GM12873 (cell line): ENCODE measurements around the gene SLIT3.

Experiments
- TF ChIP-seq, protein P1 (sequence below): IDR thresholded peaks from 2 replicates; pipeline ENCODE4 v1.5.1; 2012; ENCODE audit warnings: low read depth, mild to moderate bottlenecking, moderate library complexity, low read length, control low read depth; ENCODE audit not compliant: insufficient read depth; ENCODE audit errors: missing control alignments

SLIT3 gene

DNA sequence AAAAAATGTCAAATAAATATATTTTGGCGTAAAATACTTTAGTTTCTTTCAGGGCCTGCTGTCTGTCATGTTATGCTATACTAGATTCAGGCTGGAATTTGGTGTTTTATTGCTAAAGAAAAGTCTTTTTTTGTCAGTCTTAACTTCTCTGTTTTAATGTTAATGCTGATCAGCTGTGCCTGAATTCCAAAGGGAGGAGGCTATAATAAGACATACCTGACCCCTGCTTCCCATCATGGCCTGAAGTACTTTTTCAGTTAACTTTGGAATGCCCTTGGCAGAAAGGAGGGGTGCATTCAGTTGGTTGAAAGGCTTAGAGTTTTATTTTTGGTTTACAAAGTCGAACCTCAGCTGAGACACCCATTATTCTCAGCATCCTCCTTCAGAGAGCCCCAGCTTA is 663.7 kb downstream of the SLIT3 start:
- TF ChIP-seq, protein P1, sequence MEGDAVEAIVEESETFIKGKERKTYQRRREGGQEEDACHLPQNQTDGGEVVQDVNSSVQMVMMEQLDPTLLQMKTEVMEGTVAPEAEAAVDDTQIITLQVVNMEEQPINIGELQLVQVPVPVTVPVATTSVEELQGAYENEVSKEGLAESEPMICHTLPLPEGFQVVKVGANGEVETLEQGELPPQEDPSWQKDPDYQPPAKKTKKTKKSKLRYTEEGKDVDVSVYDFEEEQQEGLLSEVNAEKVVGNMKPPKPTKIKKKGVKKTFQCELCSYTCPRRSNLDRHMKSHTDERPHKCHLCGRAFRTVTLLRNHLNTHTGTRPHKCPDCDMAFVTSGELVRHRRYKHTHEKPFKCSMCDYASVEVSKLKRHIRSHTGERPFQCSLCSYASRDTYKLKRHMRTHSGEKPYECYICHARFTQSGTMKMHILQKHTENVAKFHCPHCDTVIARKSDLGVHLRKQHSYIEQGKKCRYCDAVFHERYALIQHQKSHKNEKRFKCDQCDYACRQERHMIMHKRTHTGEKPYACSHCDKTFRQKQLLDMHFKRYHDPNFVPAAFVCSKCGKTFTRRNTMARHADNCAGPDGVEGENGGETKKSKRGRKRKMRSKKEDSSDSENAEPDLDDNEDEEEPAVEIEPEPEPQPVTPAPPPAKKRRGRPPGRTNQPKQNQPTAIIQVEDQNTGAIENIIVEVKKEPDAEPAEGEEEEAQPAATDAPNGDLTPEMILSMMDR = no peak

DNA sequence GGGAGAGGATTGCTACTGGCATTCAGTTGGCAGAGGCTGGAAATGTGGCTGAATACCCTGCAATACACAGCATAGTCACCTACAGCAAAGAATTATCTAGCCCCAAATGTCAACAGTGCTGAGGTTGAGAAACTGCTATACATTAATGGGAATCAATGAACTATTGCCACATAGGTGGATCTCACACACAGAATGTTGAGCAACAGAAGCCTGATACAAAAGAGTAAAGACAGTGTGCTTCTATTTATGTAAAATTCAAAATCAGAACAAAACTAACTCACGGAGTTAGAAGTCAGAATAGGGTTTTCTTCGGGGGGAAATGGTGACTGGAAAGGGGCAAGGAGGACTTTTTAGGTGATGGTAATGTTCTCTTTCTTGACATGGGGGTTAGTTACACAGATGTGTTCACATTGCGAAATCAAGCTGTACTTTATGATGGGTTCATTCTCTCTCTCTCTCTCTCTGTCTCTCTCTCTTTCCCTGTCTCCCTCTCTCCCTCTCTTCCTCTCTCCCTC is 676.0 kb downstream of the SLIT3 start:
- TF ChIP-seq, protein P1 = no peak

DNA sequence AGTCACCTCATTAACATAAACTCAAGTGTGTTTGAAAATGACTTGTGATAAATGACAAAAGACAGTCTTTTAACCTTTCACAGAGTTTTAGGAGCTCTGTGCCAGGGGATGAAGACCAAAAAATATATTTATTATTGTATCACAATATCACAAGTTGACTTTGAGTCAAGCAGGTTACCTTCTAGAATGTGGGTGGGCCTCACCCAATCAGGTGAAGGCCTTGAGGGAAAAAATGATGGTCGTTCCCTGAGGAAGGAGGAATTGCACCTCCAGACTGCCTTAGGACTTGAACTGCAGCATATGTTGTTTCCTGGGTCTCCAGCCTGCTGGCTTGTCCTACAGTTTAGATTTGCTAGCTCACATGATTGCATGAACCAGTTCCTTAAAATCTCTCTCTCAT is 680.1 kb downstream of the SLIT3 start:
- TF ChIP-seq, protein P1 = no peak

DNA sequence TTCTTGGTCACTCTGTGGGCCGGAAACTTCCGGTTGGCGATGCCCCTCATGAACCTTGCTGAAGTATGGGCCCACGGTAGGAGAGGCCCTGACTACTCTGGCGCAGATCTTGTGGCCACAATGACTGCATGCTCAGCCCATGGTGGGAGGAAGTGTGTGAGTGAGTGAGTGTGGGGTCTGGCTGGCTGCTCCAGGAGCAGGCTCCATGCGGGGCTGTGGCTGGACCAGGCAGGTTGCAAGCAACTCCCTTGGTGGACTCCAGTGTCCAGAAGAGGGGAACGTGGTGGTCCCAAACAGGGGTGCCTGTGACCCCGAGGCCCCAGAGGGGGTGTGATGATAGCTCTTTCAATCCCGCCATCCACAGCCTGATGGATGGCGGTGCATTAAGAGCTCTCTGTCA is 686.3 kb downstream of the SLIT3 start:
- TF ChIP-seq, protein P1 = no peak

DNA sequence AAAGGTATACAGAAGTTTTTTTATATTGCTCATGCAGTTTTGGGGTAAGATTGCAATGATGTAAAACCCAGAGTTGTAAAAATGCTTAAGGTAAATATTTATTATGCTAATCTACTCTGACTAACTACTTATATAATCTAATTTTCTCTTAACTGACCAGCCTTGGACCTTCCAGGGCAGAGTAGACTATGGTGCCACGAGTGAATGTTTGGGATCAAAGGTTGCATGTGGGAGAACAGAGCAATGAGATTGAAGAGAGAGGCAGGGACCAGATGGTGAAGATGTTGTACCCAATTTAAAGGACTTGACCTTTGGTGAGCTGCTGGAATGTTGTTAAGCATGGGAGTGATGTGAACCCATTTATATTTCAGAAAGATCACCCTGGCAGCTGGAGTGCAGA is 686.9 kb downstream of the SLIT3 start:
- TF ChIP-seq, protein P1 = no peak

DNA sequence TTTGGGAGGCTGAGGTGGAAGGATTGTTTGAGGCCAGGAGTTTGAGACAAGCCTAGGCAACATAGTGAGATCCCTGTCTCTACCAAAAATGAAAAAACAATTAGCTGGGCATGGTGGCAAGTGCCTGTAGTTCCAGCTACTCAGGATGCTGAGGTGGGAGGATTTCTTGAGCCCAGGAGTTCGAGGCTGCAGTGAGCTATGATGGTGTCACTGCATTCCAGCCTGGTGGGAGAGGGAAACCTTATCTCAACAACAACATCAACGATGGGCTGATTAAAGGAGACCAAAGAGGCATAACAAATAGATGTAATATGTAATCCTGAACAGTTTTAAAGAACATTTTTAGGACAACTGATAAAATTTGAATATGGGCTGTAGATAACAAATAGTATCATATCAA is 687.5 kb downstream of the SLIT3 start:
- TF ChIP-seq, protein P1 = no peak

DNA sequence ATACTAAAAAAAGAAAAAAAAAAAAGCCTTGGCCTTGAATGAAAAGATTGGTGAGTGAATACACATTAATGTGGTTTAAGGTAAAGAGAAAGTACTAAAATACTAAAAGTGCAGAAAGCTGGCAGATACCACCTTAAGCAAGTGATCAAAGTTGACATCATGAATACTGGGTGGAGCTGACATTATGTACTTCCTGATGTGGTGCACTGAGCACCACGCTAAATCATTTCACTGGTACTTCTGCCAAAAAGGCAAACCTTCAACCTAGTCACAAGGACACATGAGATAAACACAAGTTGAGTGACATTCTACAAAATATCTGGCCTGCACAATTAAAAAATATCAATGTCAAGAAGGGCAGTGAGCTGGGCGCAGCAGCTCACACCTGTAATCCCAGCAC is 687.9 kb downstream of the SLIT3 start:
- TF ChIP-seq, protein P1 = no peak
